HT1080 (cell line): ENCODE results near the gene MTFMT. TPM values are rescaled to one million over a fixed set of nuclear protein-coding genes. Genes with fewer than 3 reads are reported as not detected.

ENCODE experiments used
- DNase-seq: peaks from one replicate; pipeline ENCODE4 v3.0.0-alpha.2; 2015; ENCODE audit warnings: low read depth
- total RNA-seq: library from RNA; depleted of rRNA; stranded (reverse); fragments of >200 nt; shearing (Covaris generic); gene quantifications from 2 replicates; pipeline ENCODE4 v1.2.3, GENCODE V29; 2014

Gene MTFMT
- total RNA-seq, 1 experiment from 2014 or later: 32.2 TPM

DNA sequence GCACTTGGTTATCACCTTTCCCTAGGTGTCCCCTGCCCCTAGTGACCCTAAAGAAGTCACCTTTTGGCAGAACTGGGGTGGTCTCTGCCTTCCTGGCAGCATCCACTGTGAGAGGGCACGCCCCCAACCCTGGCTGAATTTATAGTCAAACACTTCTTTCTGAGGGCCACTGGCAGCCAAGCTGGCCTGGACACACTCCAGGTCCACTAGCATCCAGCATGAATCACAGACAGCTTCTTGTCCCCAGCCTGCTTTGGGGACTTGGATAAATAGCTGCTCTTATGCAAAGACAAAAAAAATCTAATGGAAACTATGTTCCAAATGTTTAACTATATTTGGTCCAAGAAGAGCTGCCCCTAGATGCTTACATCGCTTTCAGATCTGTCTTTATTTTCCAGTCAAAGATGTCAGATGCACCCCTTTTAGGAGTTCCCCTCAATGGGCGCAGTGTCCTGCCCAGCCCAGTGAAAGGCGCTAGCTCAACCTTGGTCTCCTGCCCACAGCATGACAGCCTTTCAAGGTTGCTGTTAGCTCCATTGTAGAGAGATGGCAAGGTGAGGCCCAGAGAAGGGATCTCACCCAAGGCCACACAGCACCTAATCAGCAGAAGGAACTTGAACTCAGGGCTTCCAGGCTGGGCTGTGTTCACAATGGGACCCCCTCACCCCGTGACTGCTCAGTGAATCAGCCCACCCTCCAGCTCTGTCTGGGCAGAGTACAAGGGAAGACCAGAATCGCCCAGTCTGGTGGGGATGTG is 31.4 kb upstream of the MTFMT start:
- DNase-seq: no peak

- no peak for DNase-seq
Observed at GRCh38 chr15:65059931-65060596, 30.6 kb upstream of the MTFMT start.

DNA sequence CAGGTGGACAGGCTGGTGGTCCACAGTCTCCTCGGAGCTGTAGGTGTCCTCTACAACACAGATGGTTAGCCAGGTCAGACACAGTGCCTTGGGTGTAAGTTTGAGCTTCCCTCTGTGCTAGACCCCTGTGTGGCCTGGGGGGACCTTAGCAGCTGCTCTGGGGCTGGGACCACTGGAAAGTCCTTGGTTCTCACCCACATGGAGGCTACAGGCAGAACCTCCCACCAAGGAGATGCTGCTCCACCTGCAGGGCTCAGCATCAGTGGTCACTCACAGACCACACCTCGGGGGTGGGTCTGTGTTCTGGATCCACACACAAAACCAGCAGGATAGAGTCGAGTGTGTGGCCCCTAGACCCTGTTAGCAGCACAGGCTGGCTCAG is 29.9 kb upstream of the MTFMT start:
- no peak for DNase-seq

DNA sequence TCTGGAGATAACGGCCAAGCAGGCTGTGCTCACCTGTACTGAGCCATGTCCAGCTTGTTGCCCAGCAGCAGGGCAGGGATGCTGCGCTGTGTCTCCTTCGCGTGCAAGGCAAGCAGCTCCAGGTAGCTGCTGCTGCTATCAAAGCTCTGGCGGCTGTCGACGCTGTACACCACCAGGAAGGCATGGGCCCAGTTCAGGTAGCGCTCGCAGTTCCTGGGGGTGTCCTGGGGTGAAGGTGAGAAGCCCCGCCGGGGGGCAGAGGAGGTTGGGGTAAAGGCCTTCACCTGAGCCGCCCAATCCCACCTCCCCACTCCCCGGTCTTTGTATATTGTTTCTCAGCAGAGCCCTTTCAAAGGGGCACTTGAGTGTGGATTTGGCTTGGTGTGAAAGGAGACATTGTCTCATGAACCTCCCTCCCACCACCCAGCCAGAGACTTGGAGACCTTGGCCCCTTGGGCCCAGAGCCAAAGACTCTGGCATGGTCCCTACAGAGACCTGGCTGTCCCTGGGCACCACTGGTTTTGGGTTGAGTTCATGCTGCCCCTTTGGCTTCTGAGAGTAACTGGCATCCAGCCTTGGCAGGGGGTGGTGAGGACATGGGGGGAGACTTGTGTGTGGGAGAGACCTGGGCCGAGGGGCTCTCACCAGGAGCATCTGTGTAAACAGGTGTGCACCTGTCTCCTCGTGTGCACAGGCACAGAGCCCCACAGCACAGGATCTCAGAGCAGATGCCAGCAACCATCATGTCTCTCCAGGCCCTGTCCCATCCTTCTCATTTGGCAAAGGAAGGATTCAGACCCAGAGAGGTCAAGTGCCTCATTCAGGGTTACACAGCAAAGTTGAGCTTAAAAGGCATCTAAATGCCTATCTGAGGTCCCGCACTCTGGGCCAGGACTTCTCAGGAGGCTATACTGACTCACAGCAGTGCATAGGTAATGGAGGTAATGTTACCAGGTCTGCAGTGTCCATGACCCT is 29.2 kb upstream of the MTFMT start:
- DNase-seq: no peak

DNA sequence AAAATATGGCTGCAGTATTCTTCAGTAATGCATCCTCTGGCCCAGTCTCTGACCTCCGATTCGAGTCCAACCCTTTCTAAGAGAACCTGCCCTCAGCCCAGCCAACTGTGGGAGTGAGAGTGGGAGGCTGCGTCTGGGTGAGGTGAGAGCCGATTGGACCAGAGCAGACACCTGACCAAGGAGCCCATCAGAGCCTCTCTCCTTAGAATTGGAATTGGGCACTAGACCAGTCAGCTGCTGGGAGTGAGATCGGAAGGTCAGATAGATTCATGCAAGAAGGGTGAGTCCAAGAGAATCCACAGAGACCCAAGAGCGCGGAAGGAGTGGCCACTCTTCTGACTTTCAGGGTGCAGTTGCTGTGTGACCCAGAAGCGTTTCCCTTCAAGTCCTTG is 28.1 kb upstream of the MTFMT start:
- no peak for DNase-seq

DNA sequence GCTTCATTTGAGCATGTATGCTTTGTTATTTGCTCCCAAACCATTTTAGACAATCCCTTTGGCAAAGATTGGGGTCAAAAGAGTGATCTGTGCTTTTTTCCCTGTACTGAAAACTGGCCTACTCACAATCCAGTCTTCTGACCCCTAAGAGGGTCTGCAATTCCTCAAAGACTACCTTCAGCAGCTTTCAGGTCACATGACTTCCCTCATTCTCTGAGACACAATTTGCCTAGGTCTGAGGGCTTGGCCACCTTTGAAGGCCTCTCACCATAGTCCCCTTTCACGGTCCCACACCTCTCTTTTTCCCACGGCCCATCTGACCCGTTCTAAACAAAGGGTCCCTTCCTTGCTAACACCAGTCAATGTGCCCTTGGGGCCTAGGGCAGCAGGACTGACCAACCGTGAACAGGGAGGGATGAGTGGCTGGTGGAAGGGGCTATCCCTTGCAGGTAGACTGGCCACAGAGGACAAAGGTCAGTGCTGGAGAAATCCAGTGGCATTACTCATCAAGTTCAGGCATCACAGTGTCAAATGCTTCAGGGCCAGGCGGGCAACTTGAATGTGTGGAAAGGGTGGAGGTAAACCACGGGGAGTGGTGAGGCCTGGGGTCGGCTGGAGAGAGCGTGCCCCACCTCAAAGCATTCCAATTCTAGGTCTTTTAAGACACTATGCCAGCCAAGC is 27.6 kb upstream of the MTFMT start:
- DNase-seq: peak; percentile 62

DNA sequence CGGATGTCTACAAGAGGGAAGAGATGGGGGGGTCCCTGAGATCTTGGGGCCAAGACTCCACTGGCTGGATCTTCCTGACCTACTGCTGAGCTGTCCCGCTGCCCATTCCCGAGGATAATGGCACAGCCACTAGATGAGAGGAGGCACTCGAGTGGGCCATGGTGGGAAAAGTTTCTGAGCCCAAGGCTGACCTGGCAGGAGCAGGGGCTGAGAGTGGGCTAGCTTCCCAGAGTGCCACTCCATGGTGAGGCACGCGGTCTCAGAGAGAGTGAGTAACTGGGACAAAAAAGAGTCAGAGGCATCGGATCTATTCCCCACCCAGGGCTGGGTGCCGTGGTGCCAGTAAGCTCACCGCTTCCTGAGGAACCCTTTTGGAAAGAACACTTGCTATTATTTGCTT is 26.7 kb upstream of the MTFMT start:
- no peak for DNase-seq

GRCh38 chr15:65055201-65055870 is 25.9 kb upstream of the MTFMT start:
- DNase-seq: peak; percentile 32

DNA sequence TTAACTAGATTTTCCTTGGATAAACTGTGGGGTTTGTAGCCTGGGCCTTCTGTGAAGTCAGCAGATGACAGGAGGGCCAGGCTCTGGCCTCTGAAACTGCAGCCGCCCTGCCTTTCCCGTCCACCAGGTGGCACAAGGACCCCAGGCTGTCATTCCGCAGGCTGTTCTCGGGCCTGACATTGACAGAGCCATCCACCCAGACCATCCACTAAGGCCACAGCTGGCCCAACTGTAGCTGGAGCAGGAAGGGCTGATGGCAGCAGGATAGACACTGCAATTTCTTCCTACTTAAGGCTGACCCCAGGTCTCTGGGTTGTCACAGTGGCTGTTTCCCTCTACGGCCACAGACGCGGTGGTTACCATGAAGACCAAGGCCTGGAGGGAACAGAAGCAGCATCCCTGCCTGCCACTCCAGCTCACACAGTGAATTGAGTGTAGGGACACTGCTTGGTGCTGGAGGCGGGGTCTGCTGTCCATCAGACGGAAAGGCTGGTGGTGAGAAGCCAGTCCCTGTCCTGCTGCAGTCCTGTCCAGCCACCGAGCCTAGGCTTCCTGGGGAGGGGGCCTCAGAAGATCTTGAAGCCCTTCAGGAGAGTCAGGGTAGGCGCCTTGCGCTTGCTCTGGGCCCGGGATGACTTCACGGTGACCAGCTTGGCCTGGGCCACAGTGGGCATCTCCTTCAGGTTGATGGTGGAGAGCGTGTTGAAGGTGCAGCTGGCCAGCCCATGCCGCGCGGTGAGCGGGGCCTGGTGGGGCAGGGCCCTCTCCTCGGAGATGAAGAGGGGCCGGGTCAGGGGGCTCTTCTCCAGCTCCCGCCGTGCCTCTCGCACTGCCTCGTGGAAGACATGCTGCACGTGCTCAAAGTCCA is 25.1 kb upstream of the MTFMT start:
- DNase-seq: peak; percentile 60

GRCh38 chr15:65052956-65053355 is 23.5 kb upstream of the MTFMT start:
- DNase-seq: no peak

DNA sequence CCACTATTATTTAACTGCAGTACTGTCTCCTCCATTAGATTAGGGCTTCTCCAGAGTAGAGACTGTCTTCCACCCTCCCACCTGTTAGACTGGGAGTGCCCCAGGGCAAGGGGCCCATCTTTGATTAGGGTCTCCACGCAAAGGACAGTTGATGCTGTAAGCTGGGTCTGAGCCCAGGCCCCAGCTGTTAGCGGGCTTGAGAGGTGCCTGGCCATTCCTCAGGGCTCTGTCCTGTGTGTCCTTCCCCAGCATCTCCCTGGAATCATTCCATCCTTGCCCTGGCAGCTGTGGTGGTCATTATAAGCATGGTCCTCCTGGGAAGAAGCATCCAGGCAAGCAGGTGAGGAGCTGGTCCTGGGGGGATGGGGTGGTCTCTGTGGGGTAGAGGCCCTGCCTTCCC is 21.8 kb upstream of the MTFMT start:
- no peak for DNase-seq

- DNase-seq: no peak
Observed at GRCh38 chr15:65050270-65050669, 20.8 kb upstream of the MTFMT start.

DNA sequence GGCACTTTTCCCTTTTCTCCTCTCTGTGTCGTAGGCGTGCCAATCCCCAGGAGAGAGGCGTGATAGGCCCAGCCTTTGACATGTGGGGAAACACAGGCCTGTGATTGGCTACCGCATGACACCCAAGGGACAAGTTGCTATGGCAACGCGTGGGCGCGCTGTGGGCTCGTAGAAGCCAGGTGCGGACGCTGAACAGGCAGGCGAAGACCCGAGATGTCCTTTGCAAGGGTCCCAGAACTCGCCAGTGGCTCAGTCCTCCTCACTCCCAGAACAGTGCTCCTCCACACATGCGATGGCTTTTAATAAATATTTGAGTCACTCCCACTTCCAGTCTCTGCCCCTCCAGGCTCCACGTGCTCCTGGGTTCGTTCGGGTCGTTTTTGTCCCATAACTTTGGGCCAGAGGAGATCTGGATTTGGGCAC is 20.0 kb upstream of the MTFMT start:
- no peak for DNase-seq

- DNase-seq: no peak
Observed at GRCh38 chr15:65048241-65048640, 18.8 kb upstream of the MTFMT start.

DNA sequence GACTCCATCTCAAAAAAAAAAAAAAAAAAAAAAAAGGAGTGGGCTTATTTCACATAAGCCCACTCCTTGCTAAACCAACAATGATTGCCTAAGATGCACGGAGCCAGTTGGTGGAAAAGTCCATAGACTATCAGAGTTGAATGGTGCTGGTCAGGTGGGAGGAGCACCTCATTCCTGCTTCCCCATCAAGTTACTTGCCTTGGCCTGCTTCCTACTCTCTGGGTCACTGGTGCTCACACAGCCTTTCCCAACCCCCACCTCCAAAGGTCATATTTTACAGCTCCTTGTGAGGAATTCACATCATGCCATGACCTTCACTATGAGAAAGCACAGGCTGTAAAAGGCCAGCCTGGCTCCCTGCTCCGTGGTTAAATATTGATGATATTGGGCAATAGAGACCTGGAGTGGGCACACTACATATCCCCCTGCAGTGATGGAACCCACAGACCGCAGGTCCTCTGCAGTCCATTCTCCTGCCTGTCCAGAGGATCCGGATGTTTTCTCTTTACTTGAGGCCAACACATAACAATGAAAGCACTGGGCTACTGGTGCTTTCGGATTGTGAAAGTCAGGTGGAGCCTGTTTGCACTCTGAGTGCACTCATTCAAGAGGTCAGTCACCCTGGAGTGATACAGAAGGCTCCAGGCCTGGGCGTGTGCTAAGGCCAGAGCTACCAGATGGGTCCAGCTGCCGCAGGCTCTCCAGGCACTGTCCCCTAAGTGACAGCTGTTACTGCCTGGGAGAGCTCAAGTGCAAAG is 15.5 kb upstream of the MTFMT start, which contains the start of gene SLC51B:
SLC51B (plus strand) TSS at position 664 of the 758 bp plus-strand sequence. CDS start 4,618 bp downstream, outside the sequence.
- no peak for DNase-seq

DNA sequence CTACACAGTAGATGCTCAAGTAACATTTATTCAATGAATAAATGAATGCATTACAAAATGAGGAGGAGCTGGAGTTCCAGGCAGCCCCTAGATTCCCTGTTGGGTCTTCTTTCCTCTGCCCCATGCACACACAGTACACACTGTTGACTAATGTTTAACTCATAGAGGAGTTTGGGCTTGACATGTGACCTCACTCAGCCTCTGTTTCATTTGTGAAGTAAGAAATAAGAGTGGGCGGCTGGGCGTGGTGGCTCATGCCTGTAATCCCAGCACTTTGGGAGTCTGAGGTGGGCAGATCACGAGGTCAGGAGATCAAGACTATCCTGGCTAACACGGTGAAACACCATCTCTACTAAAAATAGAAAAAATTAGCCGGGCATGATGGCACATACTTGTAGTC is 14.8 kb upstream of the MTFMT start:
- DNase-seq: peak; percentile 78

DNA sequence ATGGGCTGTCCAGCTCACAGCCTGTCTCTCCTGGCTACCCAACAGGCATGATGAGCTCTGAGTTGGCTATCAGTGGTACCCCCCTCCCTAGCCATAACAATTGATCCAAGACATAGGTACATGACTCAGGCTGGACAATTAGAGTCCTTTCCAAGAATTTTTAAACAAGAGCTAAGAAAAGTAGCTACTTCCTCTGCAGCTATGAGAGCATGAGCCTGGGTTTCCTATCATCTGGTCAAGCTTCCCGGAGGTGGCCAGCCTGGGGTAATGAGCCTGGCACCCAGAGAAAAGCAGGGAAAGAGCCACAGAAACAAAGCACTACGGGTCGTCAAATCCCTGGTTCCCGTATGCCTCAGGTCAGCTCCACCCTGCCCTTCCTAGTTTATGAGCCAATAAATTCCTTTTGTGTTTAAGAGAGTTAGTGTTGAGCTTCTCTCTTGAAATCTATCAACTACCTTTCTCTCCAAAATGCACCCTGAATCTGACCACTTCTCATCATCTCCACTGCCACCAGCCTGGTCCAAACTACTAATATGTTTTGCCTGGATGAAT is 13.4 kb upstream of the MTFMT start:
- DNase-seq: no peak

GRCh38 chr15:65041787-65042186 is 12.3 kb upstream of the MTFMT start:
- DNase-seq: no peak

DNA sequence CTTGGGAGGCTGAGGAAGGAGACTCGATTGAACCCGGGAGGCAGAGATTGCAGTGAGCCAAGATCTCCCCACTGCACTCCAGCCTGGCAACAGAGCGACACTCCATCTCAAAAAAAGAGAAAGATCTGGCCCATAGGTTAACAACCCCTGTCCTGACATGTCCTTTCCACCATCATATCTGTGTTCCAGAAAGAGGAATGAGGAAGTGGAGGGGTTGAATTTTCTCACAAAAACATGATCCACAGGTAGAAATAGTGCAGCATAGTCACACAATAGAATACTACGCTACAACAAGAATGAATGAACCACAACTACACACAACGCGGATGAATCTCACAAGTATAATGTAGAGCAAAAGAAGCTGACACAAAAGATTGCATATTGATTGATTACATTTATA is 11.0 kb upstream of the MTFMT start:
- no peak for DNase-seq
